ENCODE data around the gene KRTAP9-7. TPM values are rescaled to one million over a fixed set of nuclear protein-coding genes. Genes with fewer than 3 reads are reported as not detected.

KRTAP9-7 gene
- total RNA-seq, 1 donor from 2014 or later, result not detected

- Mint-ChIP-seq H3K4me1 (ENCODE audit: unreplicated experiment) (no peaks in the 10 kb centered on the region), H3K27ac (ENCODE audit: unreplicated experiment) (no peak overlapping the region), H3K36me3 (ENCODE audit: low read depth, unreplicated experiment) (no peaks in the 10 kb centered on the region), H3K4me3 (ENCODE audit: unreplicated experiment) (no peak overlapping the region), H3K9me3 (ENCODE audit: unreplicated experiment) (no peaks in the 10 kb centered on the region), H3K27me3 (ENCODE audit: unreplicated experiment) (no peaks in the 10 kb centered on the region)
- DNase-seq (ENCODE audit: low spot score), result no peak
- no peak for TF ChIP-seq CTCF (IDR thresholded peaks at IDR 0.05; ENCODE audit: unreplicated experiment)
Observed at GRCh38 chr17:41271858-41272257, 3.6 kb upstream of the KRTAP9-7 start.

GRCh38 chr17:41278176-41278955 is 2.9 kb downstream of the KRTAP9-7 start:
- no peaks in the 10 kb centered on the region for H3K36me3 Mint-ChIP-seq (ENCODE audit: low read depth, unreplicated experiment)
- no peaks in the 10 kb centered on the region for H3K27me3 Mint-ChIP-seq (ENCODE audit: unreplicated experiment)
- TF ChIP-seq CTCF (IDR thresholded peaks at IDR 0.05; ENCODE audit: unreplicated experiment), result no peak
- no peak overlapping the region for H3K4me3 Mint-ChIP-seq (ENCODE audit: unreplicated experiment)
- DNase-seq (ENCODE audit: low spot score), result no peak
- H3K9me3 Mint-ChIP-seq (ENCODE audit: unreplicated experiment), result no peaks in the 10 kb centered on the region
- H3K27ac Mint-ChIP-seq (ENCODE audit: unreplicated experiment), result no peak overlapping the region
- no peaks in the 10 kb centered on the region for H3K4me1 Mint-ChIP-seq (ENCODE audit: unreplicated experiment)

- Mint-ChIP-seq H3K36me3 (ENCODE audit: low read depth, unreplicated experiment) (no peaks in the 10 kb centered on the region), H3K27ac (ENCODE audit: unreplicated experiment) (no peak overlapping the region)
- no peak for TF ChIP-seq CTCF (IDR thresholded peaks at IDR 0.05; ENCODE audit: unreplicated experiment)
Observed at GRCh38 chr17:41284043-41284442, 8.5 kb downstream of the KRTAP9-7 start.

GRCh38 chr17:41284546-41284945 is 9.0 kb downstream of the KRTAP9-7 start:
- Mint-ChIP-seq H3K36me3 (ENCODE audit: low read depth, unreplicated experiment) (no peaks in the 10 kb centered on the region), H3K4me3 (ENCODE audit: unreplicated experiment) (no peak overlapping the region), H3K27ac (ENCODE audit: unreplicated experiment) (no peak overlapping the region), H3K4me1 (ENCODE audit: unreplicated experiment) (no peaks in the 10 kb centered on the region), H3K27me3 (ENCODE audit: unreplicated experiment) (no peaks in the 10 kb centered on the region), H3K9me3 (ENCODE audit: unreplicated experiment) (no peaks in the 10 kb centered on the region)
- TF ChIP-seq CTCF (IDR thresholded peaks at IDR 0.05; ENCODE audit: unreplicated experiment), result no peak
- no peak for DNase-seq (ENCODE audit: low spot score)

More at GRCh38 chr17:41284043-41284442, 8.5 kb downstream of the KRTAP9-7 start:
- no peaks in the 10 kb centered on the region for H3K27me3 Mint-ChIP-seq (ENCODE audit: unreplicated experiment)
- H3K4me3 Mint-ChIP-seq (ENCODE audit: unreplicated experiment), result no peak overlapping the region
- no peaks in the 10 kb centered on the region for H3K4me1 Mint-ChIP-seq (ENCODE audit: unreplicated experiment)
- H3K9me3 Mint-ChIP-seq (ENCODE audit: unreplicated experiment), result no peaks in the 10 kb centered on the region
- DNase-seq (ENCODE audit: low spot score), result no peak

GRCh38 chr17:41287050-41287449 is 11.6 kb downstream of the KRTAP9-7 start:
- H3K36me3 Mint-ChIP-seq (ENCODE audit: low read depth, unreplicated experiment), result no peaks in the 10 kb centered on the region

More at GRCh38 chr17:41287050-41287449, 11.6 kb downstream of the KRTAP9-7 start:
- H3K27me3 Mint-ChIP-seq (ENCODE audit: unreplicated experiment), result no peaks in the 10 kb centered on the region
- DNase-seq (ENCODE audit: low spot score), result no peak
- TF ChIP-seq CTCF (IDR thresholded peaks at IDR 0.05; ENCODE audit: unreplicated experiment), result no peak
- no peaks in the 10 kb centered on the region for H3K9me3 Mint-ChIP-seq (ENCODE audit: unreplicated experiment)
- H3K4me1 Mint-ChIP-seq (ENCODE audit: unreplicated experiment), result no peaks in the 10 kb centered on the region
- no peak overlapping the region for H3K27ac Mint-ChIP-seq (ENCODE audit: unreplicated experiment)
- no peak overlapping the region for H3K4me3 Mint-ChIP-seq (ENCODE audit: unreplicated experiment)

Measured in endothelial cell (in vitro differentiated cells).